IMR-90 (cell line): ENCODE data around the gene GSTT2. TPM values are rescaled to one million over a fixed set of nuclear protein-coding genes. Genes with fewer than 3 reads are reported as not detected.

Experiments used
- ATAC-seq: fragments of 200-7000 bp; cut with Tn5 transposase; 2 replicates; pipeline ENCODE4 v1.9.1; 2020; ENCODE audit warnings: low read depth, mild to moderate bottlenecking, moderate library complexity
- BruUV-seq: library from RNA; stranded (reverse); fragments of 400-500 nt; replicated peaks from 2 replicates; lab custom pipeline; 2021; lab: Mats Ljungman, UMichigan
- CTCF ChIA-PET: fragments of 300-600 bp; formaldehyde crosslinking; extraction: SDS; loops from one replicate; lab custom pipeline; 2021; ENCODE audit warnings: antibody characterized with exemption; lab: Yijun Ruan, JAX
- POLR2A ChIA-PET: fragments of 300-600 bp; sonication (Branson Sonifier 250); formaldehyde crosslinking; loops from one replicate; lab custom pipeline; 2022; ENCODE audit warnings: antibody characterized with exemption; ENCODE audit not compliant: unreplicated experiment; lab: Charles Lee
- DNase-seq: peaks from one replicate; pipeline ENCODE4 v3.0.0; 2013
- H2AFZ ChIP-seq: replicated peaks from 2 replicates; pipeline ENCODE3; 2013; ENCODE audit warnings: low read length, mild to moderate bottlenecking; ENCODE audit not compliant: poor library complexity
- H2AK5ac ChIP-seq: 2 replicates; pipeline ENCODE4 v1.6.1; 2013; ENCODE audit warnings: low read depth, low read length, inconsistent platforms
- H2AK9ac ChIP-seq: replicated peaks from 2 replicates; pipeline ENCODE3; 2013; ENCODE audit warnings: mild to moderate bottlenecking, low read depth, low read length, moderate library complexity; ENCODE audit not compliant: poor library complexity
- H2BK120ac ChIP-seq: 2 replicates; pipeline ENCODE4 v1.6.1; 2013; ENCODE audit warnings: low read depth, low read length, inconsistent platforms
- H2BK15ac ChIP-seq: 3 replicates; pipeline ENCODE4 v1.6.1; 2013; ENCODE audit warnings: low read depth, low read length, inconsistent platforms
- H2BK20ac ChIP-seq: 2 replicates; pipeline ENCODE4 v1.6.1; 2013; ENCODE audit warnings: low read depth, mild to moderate bottlenecking, inconsistent platforms, low read length, moderate library complexity
- H2BK5ac ChIP-seq: 2 replicates; pipeline ENCODE4 v1.6.1; 2013; ENCODE audit warnings: mild to moderate bottlenecking, low read depth, low read length, inconsistent platforms; ENCODE audit not compliant: poor library complexity, severe bottlenecking
- H3K14ac ChIP-seq: replicated peaks from 2 replicates; pipeline ENCODE4 v1.6.1; 2013; ENCODE audit warnings: low read depth, low read length, inconsistent platforms
- H3K18ac ChIP-seq: 2 replicates; pipeline ENCODE4 v1.6.1; 2013; ENCODE audit warnings: low read depth, low read length, control low read depth
- H3K23ac ChIP-seq: 2 replicates; pipeline ENCODE4 v1.6.1; 2013; ENCODE audit warnings: low read depth, low read length, inconsistent platforms
- H3K27ac ChIP-seq: 2 replicates; pipeline ENCODE4 v1.5.1; 2013; ENCODE audit warnings: mild to moderate bottlenecking, control low read depth, low read length; ENCODE audit not compliant: insufficient read depth
- H3K27me3 ChIP-seq: 2 replicates; pipeline ENCODE4 v1.6.1; 2013; ENCODE audit warnings: low read length; ENCODE audit not compliant: control insufficient read depth, insufficient read depth
- H3K36me3 ChIP-seq: 2 replicates; pipeline ENCODE4 v1.6.1; 2013; ENCODE audit warnings: low read length, mixed read lengths; ENCODE audit not compliant: control insufficient read depth, insufficient read depth
- H3K4ac ChIP-seq: 2 replicates; pipeline ENCODE4 v1.6.1; 2013; ENCODE audit warnings: low read depth, low read length, inconsistent platforms
- H3K4me1 ChIP-seq: 2 replicates; pipeline ENCODE4 v1.6.1; 2013; ENCODE audit warnings: low read length, mixed read lengths; ENCODE audit not compliant: control insufficient read depth, insufficient read depth
- H3K4me2 ChIP-seq: 2 replicates; pipeline ENCODE4 v1.6.1; 2013; ENCODE audit warnings: low read depth, mild to moderate bottlenecking, control low read depth, low read length, moderate library complexity
- H3K4me3 ChIP-seq: 2 replicates; pipeline ENCODE4 v1.5.1; 2013; ENCODE audit warnings: low read depth, mild to moderate bottlenecking, control low read depth, low read length, moderate library complexity; ENCODE audit not compliant: insufficient read depth
- H3K56ac ChIP-seq: 2 replicates; pipeline ENCODE4 v1.6.1; 2013; ENCODE audit warnings: low read length, inconsistent platforms; ENCODE audit not compliant: insufficient read depth; ENCODE audit errors: extremely low read depth
- H3K79me1 ChIP-seq, 2 experiments: 2 replicates each; pipeline ENCODE4 v1.6.1; 2013; ENCODE audit warnings: low read length in 2 of 2, inconsistent platforms in 1 of 2, low read depth in 1 of 2
- H3K9ac ChIP-seq: 2 replicates; pipeline ENCODE4 v1.6.1; 2013; ENCODE audit warnings: low read depth, low read length, control low read depth
- H3K9me1 ChIP-seq: 2 replicates; pipeline ENCODE4 v1.6.1; 2013; ENCODE audit warnings: low read length, inconsistent platforms; ENCODE audit not compliant: insufficient read depth
- H3K9me3 ChIP-seq: 2 replicates; pipeline ENCODE4 v1.6.1; 2013; ENCODE audit warnings: low read length; ENCODE audit not compliant: control insufficient read depth, insufficient read depth
- H4K20me1 ChIP-seq: 2 replicates; pipeline ENCODE4 v1.6.1; 2013; ENCODE audit warnings: low read length, inconsistent platforms; ENCODE audit not compliant: insufficient read depth
- H4K5ac ChIP-seq: 2 replicates; pipeline ENCODE4 v1.6.1; 2013; ENCODE audit warnings: mild to moderate bottlenecking, low read depth, low read length, control low read depth
- H4K8ac ChIP-seq, 2 experiments: 2 replicates each; pipeline ENCODE4 v1.6.1; 2013; ENCODE audit warnings: low read depth in 2 of 2, low read length in 2 of 2, control low read depth in 1 of 2, inconsistent platforms in 1 of 2
- H4K91ac ChIP-seq: 2 replicates; pipeline ENCODE4 v1.6.1; 2013; ENCODE audit warnings: low read depth, low read length, inconsistent platforms; ENCODE audit not compliant: insufficient read depth
- BHLHE40 ChIP-seq: fragments of 150-350 bp; IDR thresholded peaks from 2 replicates; pipeline ENCODE4 v1.6.1; 2016; ENCODE audit warnings: mild to moderate bottlenecking, low read depth, low read length
- FOS ChIP-seq: fragments of 150-350 bp; IDR thresholded peaks from 2 replicates; pipeline ENCODE4 v1.6.1; 2016; ENCODE audit warnings: low read depth, low read length
- MAFK ChIP-seq: IDR thresholded peaks from 2 replicates; pipeline ENCODE4 v1.6.1; 2012; ENCODE audit warnings: low read depth, low read length, improper control_type of control experiment
- MXI1 ChIP-seq: IDR thresholded peaks from 2 replicates; pipeline ENCODE4 v1.6.1; 2012; ENCODE audit warnings: low read depth, mild to moderate bottlenecking, low read length, moderate library complexity, borderline replicate concordance
- POLR2A ChIP-seq: IDR thresholded peaks from 2 replicates; pipeline ENCODE4 v1.6.1; 2012; ENCODE audit warnings: mild to moderate bottlenecking, low read depth, low read length
- RAD21 ChIP-seq: IDR thresholded peaks from 2 replicates; pipeline ENCODE4 v1.6.1; 2012; ENCODE audit warnings: low read length, improper control_type of control experiment
- RCOR1 ChIP-seq: IDR thresholded peaks from 2 replicates; pipeline ENCODE4 v1.6.1; 2012; ENCODE audit warnings: mild to moderate bottlenecking, low read length, improper control_type of control experiment; ENCODE audit not compliant: insufficient replicate concordance
- RFX5 ChIP-seq: IDR thresholded peaks from 2 replicates; pipeline ENCODE4 v1.8.0; 2012; ENCODE audit warnings: low read depth, mild to moderate bottlenecking, low read length, moderate library complexity
- SMC3 ChIP-seq: fragments of 150-350 bp; IDR thresholded peaks from 2 replicates; pipeline ENCODE4 v1.6.1; 2016; ENCODE audit warnings: low read depth, mild to moderate bottlenecking, antibody characterized with exemption, low read length, moderate library complexity
- WGBS, 2 experiments: methylation state at CpG; one replicate each; pipeline versions ENCODE4 v1.1.5 to v1.1.7; 2013; ENCODE audit warnings: missing lambda C conversion rate in 2 of 2; ENCODE audit not compliant: insufficient read length in 1 of 2; ENCODE audit errors: extremely low coverage in 2 of 2; 5-methylcytosine and 5-hydroxymethylcytosine counted together
- dilution Hi-C: fragments of 300-500 bp; cut with HindIII; formaldehyde crosslinking; loops from one replicate; pipeline ENCODE4 v1.14.3; 2018; ENCODE audit warnings: low sequenced_read_pairs; ENCODE audit not compliant: unreplicated experiment
- in situ Hi-C: fragments of 300-500 bp; cut with MboI; formaldehyde crosslinking; loops from 3 replicates; pipeline ENCODE4 v1.14.3; 2019; ENCODE audit warnings: low sequenced_read_pairs, inconsistent platforms, mixed read lengths
- intact Hi-C: fragments of 100-400 bp; cut with micrococcal nuclease; formaldehyde crosslinking; loops from 2 replicates; pipeline ENCODE4 v1.10.0; 2022
- polyA plus RNA-seq, 3 experiments: library from polyadenylated mRNA; depleted of rRNA; stranded (reverse); fragments of >200 nt; gene quantifications; 2 replicates each; pipeline ENCODE4 v1.2.3, GENCODE V29; 2012; ENCODE audit warnings: low replicate concordance in 1 of 3
- total RNA-seq: library from RNA; depleted of rRNA; stranded (reverse); fragments of >200 nt; gene quantifications from 2 replicates; pipeline ENCODE4 v1.2.3, GENCODE V29; 2012
- TF ChIP-seq, protein P1 (sequence below): conservative IDR thresholded peaks from 2 replicates; pipeline ENCODE4 v1.5.1; 2012; ENCODE audit warnings: mild to moderate bottlenecking, low read depth, low read length, improper control_type of control experiment

Gene GSTT2
- total and polyA plus RNA-seq, 2 of the 4 experiments (the other 2 are of a cell fraction) = 1.4 to 6.9 TPM

DNA sequence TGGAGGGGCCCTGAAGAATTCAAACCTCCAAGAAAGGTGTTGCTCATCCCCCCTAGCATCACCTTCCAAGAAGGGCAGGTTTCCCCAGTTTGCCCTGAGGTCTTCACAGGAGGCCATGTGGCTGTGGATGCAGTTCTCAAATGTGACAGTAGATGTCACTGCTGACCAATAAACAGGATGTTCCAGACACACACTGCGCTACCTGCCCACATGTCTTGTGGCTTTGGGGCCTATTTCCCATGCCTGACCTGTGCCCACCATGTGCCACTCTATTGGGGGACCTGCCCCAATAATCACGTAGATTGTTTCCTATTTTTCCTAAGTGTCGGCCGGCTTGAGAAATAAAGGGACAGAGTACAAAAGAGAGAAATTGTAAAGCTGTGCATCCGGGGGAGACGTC is 4.5 kb downstream of the GSTT2 start:
- no peak overlapping the region for H3K9ac ChIP-seq
- H2BK120ac ChIP-seq = no peak overlapping the region
- H3K27me3 ChIP-seq = no peaks in the 10 kb centered on the region
- in situ Hi-C loops = no loop called here
- H3K14ac ChIP-seq = no peak overlapping the region
- no peak overlapping the region for H3K4me2 ChIP-seq
- no peak overlapping the region for H4K8ac ChIP-seq
- BruUV-seq = no TSS peak
- ChIA-PET CTCF (interaction anchor here (0.7 kb wide), 1 partner anchor 123 kb away, joined by 3 read pairs; no protein-coding TSS in a partner anchor), POLR2A (interaction anchor here (0.6 kb wide), 1 partner anchor 1053 kb away, joined by 6 read pairs; no protein-coding TSS in a partner anchor)
- H3K9me1 ChIP-seq = no peaks in the 10 kb centered on the region
- H3K4me1 ChIP-seq = no peaks in the 10 kb centered on the region
- H2BK5ac ChIP-seq = no peak overlapping the region
- H4K5ac ChIP-seq = no peak overlapping the region
- no peak overlapping the region for H3K23ac ChIP-seq
- no peaks in the 10 kb centered on the region for H3K79me1 ChIP-seq
- H3K4me3 ChIP-seq = no peak overlapping the region
- intact Hi-C loops = loop anchor here (10.0 kb wide), 2 partner anchors 190 to 260 kb away; partner anchors contain the start of gene GGT5
- dilution Hi-C loops = no loop called here
- no peaks in the 10 kb centered on the region for H3K36me3 ChIP-seq
- H2BK20ac ChIP-seq = no peak overlapping the region
- ATAC-seq (peak; percentile 55), DNase-seq (peak; percentile 38)
- 18% methylated on average over 4 of the region's 6 CpGs; no CpG with 5 or more reads in 1 of the 2 experiments for WGBS, 2 experiments
- H2BK15ac ChIP-seq = no peak overlapping the region
- TF ChIP-seq SMC3 (peak; percentile 65), MAFK (no peak), MXI1 (peak; percentile 40; the same call in 1 of the 2 replicates), RFX5 (no peak), FOS (no peak), RAD21 (peak; percentile 86), BHLHE40 (no peak), RCOR1 (no peak), POLR2A (no peak)
- TF ChIP-seq, protein P1, sequence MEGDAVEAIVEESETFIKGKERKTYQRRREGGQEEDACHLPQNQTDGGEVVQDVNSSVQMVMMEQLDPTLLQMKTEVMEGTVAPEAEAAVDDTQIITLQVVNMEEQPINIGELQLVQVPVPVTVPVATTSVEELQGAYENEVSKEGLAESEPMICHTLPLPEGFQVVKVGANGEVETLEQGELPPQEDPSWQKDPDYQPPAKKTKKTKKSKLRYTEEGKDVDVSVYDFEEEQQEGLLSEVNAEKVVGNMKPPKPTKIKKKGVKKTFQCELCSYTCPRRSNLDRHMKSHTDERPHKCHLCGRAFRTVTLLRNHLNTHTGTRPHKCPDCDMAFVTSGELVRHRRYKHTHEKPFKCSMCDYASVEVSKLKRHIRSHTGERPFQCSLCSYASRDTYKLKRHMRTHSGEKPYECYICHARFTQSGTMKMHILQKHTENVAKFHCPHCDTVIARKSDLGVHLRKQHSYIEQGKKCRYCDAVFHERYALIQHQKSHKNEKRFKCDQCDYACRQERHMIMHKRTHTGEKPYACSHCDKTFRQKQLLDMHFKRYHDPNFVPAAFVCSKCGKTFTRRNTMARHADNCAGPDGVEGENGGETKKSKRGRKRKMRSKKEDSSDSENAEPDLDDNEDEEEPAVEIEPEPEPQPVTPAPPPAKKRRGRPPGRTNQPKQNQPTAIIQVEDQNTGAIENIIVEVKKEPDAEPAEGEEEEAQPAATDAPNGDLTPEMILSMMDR = peak; percentile 77
- H4K91ac ChIP-seq = no peak overlapping the region
- H2AK9ac ChIP-seq = no peak overlapping the region
- no peak overlapping the region for H2AFZ ChIP-seq
- no peak overlapping the region for H3K18ac ChIP-seq
- H3K9me3 ChIP-seq = no peaks in the 10 kb centered on the region
- no peaks in the 10 kb centered on the region for H4K20me1 ChIP-seq
- no peak overlapping the region for H3K27ac ChIP-seq
- H3K4ac ChIP-seq = no peak overlapping the region
- no peak overlapping the region for H2AK5ac ChIP-seq
- H3K56ac ChIP-seq = no peak overlapping the region
